ENCODE data around the gene TNFRSF1A.
"Not testable (repeated sequence)": the region's sequence is repeated elsewhere in the genome, so short reads cannot be mapped to it uniquely, and the experiment has no call there.

TNFRSF1A gene

GRCh38 chr12:6306151-6306550, 35.7 kb downstream of the TNFRSF1A start:
- DNase-seq (ENCODE audit: low read depth, low spot score), result no peak

GRCh38 chr12:6303071-6303470, 38.8 kb downstream of the TNFRSF1A start:
- no peak for DNase-seq (ENCODE audit: low read depth, low spot score)

GRCh38 chr12:6302621-6303020, 39.3 kb downstream of the TNFRSF1A start:
- no peak for DNase-seq (ENCODE audit: low read depth, low spot score)

- DNase-seq (ENCODE audit: low read depth, low spot score), result no peak
Measured at GRCh38 chr12:6301721-6302120, 40.2 kb downstream of the TNFRSF1A start.

- DNase-seq (ENCODE audit: low read depth, low spot score), result no peak
Measured at GRCh38 chr12:6297170-6297569, 44.7 kb downstream of the TNFRSF1A start.

GRCh38 chr12:6295094-6295811, 46.6 kb downstream of the TNFRSF1A start:
- no peak for DNase-seq (ENCODE audit: low read depth, low spot score)

GRCh38 chr12:6294156-6295093, 47.5 kb downstream of the TNFRSF1A start:
- no peak for DNase-seq (ENCODE audit: low read depth, low spot score)

GRCh38 chr12:6292606-6293005, 49.3 kb downstream of the TNFRSF1A start:
- no peak for DNase-seq (ENCODE audit: low read depth, low spot score)

- DNase-seq (ENCODE audit: low read depth, low spot score), result not testable (repeated sequence)
Measured at GRCh38 chr12:6289906-6290305, 52.0 kb downstream of the TNFRSF1A start.

GRCh38 chr12:6289081-6289480, 52.8 kb downstream of the TNFRSF1A start:
- not testable (repeated sequence) for DNase-seq (ENCODE audit: low read depth, low spot score)

GRCh38 chr12:6288235-6288634, 53.6 kb downstream of the TNFRSF1A start:
- no peak for DNase-seq (ENCODE audit: low read depth, low spot score)

- no peak for DNase-seq (ENCODE audit: low read depth, low spot score)
Measured at GRCh38 chr12:6285532-6286306, 56.2 kb downstream of the TNFRSF1A start.

GRCh38 chr12:6285063-6285477, 56.8 kb downstream of the TNFRSF1A start:
- no peak for DNase-seq (ENCODE audit: low read depth, low spot score)

GRCh38 chr12:6284273-6284672, 57.6 kb downstream of the TNFRSF1A start:
- DNase-seq (ENCODE audit: low read depth, low spot score), result no peak

GRCh38 chr12:6282453-6282840, 59.4 kb downstream of the TNFRSF1A start:
- no peak for DNase-seq (ENCODE audit: low read depth, low spot score)

GRCh38 chr12:6281081-6281809, 60.6 kb downstream of the TNFRSF1A start:
- DNase-seq (ENCODE audit: low read depth, low spot score), result no peak

- DNase-seq (ENCODE audit: low read depth, low spot score), result no peak
Measured at GRCh38 chr12:6280672-6281071, 61.2 kb downstream of the TNFRSF1A start.

GRCh38 chr12:6280053-6280469, 61.8 kb downstream of the TNFRSF1A start:
- DNase-seq (ENCODE audit: low read depth, low spot score), result peak; percentile 43

- DNase-seq (ENCODE audit: low read depth, low spot score), result no peak
Measured at GRCh38 chr12:6279631-6280030, 62.2 kb downstream of the TNFRSF1A start.

GRCh38 chr12:6279256-6279628, 62.6 kb downstream of the TNFRSF1A start:
- DNase-seq (ENCODE audit: low read depth, low spot score), result no peak

Data from brain pericyte (primary cell).